GM19238 (cell line): ENCODE data around the gene TRMT61B.

Experiments
- DNase-seq: peaks from one replicate; pipeline ENCODE4 v3.0.0; 2011; ENCODE audit warnings: low spot score; ENCODE audit not compliant: insufficient read length

TRMT61B gene

DNA sequence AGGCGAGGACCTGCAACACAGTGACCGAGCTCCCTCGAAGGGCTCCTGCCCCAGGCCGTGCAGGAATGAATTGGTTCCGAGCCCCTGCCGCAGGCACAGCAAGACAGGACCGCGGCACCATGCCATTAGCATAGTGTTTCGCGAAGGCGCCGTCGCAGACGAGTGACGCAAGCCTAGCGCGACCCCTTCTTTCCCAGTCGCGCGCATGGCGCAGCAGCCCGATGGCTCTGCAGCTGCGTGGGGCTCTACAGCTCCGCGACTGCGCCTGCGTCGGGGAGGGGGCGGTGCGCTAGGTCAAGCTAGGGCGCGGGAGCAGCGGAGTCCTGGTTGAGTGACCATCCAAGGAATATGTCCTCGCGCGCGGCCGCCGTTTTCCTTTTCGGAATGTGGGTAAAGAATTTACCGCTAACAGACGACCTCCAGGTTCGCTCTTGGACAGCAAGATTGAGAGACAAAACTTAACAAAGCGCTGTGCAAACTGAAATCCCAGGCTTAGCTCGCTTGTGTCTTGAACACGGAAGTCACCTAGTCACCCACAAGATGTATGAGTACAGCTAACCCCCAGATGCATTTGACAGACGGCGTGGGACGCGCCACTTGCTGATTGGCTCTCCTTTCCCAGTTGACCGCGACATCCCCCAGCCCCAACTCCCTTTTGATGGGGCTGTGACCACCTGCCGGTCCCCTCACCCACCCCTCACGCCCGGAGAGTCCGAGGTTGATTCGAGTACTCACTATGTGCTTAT lies at the start of gene TRMT61B:
TSS of gene TRMT61B (minus strand) at position 164 of the 746 bp plus-strand sequence. CDS start at position 132, 32 bp downstream.
- peak; percentile 95 for DNase-seq

DNA sequence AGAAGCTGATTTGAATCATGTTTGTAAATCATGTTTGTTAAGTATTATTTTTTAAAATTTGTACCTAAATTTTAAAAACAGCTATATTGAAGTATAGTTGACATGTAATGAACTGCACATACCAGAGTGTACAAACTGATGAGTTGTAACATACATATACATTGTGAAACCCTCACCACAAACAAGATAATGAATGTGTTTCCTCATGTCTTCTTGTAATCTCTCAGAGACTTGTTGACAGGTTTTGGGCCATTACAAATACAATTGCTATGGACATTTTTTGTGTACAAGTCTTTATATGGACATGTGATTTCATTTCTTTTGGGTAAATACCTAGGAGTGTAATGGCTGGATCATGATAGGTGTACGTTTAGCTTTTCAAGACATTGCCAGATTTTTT lies 45.8 kb upstream of the TRMT61B start:
- DNase-seq: no peak

DNA sequence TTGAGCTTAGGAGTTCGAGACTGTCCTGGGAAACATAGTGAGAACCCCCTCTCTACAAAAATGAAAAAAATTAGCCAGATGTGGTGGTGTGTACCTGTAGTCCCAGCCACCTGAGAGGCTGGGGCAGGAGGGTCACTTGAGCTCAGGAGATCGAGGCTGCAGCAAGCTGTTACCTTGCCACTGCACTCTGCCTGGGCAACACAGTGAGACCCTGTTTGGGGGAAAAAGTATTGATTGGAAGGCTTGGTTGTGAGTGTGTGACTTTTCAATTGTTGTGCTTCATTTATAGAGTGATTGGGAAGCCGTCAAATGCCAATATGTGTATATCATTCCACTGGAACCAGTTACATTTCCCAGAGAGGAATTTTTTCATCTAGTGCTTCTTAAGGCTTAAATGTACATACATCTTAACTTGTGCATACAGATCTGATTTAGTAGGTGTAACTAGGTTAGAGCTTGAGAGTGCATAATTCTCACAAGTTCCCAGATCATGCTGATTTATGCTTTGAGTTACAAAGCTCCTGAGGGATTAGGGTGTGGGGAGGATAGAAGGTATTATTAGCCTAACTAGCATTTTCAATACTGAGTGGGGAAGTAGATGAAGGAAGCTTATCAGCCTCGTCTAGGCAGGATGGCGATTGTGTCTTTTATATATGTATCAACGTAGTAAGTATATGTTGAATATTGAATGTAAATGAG lies 39.7 kb upstream of the TRMT61B start:
- DNase-seq: no peak

DNA sequence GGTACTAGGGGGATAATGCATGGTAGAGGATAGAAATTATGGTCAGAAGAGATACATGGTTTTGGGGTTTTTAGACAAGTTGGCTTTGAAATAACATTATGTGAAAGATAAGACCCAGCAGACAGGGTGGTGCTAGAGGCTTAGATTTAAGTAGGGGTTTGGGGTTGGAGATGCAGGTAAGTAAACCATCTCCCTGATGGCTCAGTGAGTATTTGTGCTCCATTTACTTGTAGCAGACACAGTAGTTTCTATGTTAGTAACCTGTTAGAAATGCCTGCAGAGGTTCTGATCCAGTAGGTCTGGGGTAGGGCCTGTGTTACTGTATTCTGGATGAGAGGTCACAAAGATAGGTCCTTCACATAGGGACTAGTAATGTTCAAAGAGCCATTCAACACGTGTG lies 38.1 kb upstream of the TRMT61B start:
- no peak for DNase-seq

DNA sequence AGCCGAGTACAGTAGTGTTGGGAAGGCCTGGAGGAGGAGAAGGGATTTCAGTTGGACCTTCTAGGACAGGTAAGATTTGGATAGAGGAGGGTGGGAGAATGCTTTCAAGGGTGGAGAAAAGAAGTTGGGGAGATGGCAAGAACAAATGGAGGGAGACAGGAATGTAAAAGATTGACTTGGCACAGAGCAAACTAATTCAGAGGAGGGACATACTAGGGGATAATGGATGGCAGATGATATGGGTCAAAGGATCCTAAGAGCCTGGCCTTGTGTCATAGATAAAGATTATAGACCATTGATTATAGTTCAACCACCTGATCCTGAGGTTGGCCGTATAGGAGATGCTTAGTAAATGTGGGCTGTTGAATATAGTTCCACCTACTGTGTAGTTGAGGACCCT lies 36.7 kb upstream of the TRMT61B start:
- DNase-seq: no peak

DNA sequence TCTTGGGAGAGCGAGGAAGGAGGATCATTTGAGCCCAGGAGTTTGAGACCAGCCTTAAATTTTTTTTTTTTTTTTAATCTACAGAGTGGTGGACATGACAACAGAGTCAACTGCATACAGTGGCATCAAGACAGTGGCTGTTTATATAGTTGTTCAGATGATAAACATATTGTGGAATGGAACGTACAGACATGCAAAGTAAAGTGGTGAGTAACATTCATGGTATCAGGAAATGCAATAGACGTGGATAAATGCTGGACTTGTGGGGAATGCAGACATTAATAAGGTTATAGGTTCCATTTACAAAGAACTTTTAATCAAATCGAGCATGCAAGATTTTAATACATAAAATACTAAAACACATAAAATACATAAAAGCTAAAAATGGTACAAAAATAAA lies 36.3 kb upstream of the TRMT61B start:
- no peak for DNase-seq

DNA sequence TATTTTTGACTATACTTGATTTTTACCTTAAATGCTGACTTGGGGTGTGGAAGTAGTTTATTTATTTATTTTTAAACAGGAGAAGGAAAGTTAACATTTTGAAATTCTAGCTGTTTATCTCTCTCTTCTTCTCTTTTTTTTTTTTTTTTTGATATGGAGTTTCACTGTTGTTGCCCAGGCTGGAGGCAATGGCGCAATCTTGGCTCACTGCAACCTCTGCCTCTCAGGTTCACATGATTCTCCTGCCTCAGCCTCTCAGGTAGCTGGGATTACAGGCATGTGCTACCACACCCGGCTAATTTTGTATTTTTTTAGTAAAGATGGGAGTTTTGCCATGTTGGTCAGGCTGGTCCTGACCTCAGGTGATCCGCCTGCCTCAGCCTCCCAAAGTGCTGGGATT lies 35.4 kb upstream of the TRMT61B start:
- no peak for DNase-seq

DNA sequence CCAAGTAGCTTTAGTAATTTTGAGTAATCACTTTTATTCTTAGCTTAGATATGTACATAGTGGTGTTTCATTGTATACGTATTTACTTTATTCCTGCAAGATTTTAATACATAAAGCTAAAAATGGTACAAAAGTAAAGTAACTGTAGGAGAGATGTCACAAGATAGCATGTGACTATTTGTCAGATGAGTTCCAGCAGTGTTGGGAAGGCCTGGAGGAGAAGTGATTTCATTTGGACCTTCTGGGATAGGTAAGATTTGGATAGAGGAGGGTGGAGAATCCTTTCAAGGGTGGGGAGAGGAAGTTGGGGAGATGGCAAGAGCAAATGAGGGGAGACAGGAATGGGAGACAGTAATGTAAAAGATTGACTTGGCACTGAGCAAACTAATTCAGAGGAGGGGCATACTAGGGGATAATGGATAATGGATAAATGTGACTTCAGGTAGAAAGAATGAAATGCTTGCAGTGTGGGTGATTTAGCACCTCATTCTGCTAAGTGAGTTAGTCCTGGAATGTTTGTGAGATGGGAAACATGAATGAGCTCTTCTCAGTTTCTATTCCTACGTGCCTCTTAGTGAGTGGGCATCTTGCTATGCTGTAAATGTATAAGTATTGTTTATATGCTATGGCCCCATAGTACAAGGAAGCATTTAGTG lies 34.8 kb upstream of the TRMT61B start:
- no peak for DNase-seq

DNA sequence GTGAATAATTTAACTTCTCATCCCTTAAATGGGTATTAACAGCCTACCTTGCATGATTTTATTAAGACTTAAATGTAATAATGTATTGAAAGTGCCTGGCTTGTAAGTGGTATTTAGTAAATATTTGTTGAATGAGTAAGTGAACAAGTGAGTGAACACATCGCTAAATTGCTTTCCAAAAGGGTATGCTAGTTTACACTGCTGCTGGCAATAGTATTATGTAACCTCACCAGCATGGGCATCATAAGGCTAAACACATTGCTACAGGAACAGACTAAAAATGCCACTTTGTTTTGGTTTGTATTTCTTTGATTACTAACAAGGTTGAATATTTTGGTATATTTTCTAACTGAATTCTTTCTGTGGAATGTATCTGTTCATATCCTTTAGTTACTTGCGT lies 34.2 kb upstream of the TRMT61B start:
- no peak for DNase-seq

DNA sequence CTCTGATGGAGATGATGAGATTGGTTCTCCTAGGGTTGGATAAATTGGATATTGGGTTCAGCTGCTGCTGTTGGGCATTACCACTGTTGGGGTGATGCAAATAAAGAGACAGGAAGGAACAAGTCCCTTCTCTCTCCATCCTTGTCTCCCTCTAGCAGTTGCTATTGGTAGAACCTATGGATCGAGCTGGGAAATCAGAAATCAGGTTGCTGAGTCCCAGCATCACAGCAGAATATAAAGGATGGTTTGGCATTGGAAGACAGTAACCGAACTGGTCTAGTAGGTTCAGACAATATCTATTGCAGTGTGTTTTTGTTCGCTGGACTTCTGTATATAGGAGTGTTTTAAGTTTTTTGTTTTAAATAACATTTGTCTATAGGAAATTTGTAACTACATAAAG lies 32.5 kb upstream of the TRMT61B start:
- no peak for DNase-seq

DNA sequence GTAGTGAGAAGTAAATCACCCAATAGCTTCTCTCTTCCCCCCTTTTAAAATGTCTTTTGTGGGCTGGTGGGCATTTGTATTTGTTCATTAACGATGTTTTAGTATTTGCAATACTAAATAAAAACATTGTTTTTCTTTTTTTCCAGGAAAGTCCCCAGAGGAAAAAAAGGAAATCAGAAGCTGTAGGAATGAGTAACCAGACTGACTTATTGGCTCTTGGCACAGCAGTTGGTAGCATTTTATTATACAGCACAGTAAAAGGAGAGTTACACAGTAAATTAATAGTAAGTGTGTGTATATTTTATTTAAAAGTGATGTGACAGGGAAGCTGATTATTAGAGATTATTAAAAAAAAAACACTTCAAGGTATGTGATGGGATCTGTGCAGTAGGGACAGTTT lies 31.7 kb upstream of the TRMT61B start:
- DNase-seq: no peak

DNA sequence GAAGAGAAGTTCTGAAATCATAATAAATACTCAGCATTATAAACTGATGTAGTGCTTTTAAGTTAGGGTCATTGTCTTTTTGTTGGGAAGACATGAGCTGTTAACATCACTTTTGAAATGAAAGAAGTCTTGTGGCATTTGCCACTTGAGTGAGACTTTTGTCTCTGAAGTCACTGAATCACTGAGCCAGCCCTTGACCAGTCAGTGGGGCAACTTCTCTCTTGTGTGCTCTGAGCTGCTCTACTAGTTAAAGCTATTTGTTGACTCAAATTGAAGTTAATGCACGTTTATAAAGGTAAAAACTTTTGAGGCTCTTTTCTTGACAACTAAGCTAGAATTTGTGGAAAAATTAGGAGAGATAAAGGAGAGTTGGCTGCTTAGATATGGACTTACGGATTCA lies 31.1 kb upstream of the TRMT61B start:
- no peak for DNase-seq

DNA sequence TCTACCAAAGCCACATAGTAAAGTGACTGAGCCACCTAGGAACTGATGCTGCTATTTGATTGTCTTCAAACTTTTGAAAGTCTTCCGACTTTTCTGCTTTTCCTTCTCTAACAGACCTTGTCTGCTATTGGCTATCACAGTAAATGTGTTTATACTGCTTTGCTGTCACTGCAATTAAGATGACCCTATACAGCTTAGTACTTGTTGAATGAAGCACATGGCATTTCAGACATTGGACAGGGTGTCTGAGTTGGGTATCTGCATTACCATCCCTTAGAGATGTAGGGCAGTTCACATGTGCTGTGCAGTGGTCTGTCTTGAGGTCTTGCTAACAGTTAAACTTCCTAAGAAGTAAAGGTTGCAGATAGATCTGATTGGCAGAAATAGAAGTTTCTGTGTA lies 27.9 kb upstream of the TRMT61B start:
- no peak for DNase-seq

DNA sequence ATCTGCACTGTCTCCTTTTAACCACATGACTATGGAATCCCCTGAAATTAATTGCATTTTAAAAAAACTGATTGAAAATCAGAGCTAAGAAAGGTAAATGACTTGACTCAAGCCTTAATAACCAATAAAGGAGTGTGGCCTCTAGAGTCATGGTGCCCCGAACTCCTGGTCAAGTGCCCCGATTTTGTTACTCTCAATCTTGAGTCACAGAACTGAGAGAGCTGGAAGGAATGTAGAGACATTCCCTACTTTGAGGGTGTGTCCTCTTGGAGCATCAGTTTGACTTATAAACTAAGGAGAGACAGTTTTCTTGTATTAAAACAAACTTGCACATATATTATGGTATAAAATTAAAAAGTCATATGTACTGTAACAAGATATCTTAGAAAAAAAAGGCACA lies 26.8 kb upstream of the TRMT61B start:
- DNase-seq: no peak

DNA sequence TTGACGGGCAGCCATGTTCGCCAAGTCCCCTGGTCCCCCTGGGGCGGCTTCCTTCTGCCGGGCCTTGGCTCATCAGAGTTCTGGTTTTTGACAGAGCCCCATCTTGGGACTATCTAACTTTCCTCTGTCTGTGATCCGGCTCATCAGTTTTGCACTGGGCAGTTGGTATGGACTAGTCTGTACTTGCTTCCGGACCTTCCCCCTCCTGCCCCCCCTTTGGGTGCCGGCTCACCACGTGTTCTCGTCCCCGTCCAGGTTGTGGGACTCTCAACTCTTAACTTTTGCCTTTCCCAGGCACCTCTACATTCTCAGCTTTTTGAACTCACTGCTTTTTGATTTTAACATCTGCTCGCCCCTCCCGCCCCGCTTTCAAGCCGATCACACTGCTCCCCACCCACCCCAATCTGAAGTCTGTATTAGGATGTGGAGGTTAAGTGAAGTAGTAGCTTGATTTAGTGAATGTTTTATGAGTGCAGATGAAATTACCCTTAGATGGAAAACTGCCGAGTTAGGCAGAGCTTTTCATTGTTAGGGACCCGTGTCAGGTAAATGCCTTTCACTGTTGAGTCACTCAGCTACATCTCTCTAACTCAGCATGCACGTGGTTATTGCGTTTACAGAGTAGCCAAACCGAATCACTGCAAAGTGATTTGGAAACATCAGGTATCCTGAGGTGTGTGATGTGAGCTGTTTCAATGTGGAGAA lies 25.2 kb upstream of the TRMT61B start:
- DNase-seq: peak; percentile 11

DNA sequence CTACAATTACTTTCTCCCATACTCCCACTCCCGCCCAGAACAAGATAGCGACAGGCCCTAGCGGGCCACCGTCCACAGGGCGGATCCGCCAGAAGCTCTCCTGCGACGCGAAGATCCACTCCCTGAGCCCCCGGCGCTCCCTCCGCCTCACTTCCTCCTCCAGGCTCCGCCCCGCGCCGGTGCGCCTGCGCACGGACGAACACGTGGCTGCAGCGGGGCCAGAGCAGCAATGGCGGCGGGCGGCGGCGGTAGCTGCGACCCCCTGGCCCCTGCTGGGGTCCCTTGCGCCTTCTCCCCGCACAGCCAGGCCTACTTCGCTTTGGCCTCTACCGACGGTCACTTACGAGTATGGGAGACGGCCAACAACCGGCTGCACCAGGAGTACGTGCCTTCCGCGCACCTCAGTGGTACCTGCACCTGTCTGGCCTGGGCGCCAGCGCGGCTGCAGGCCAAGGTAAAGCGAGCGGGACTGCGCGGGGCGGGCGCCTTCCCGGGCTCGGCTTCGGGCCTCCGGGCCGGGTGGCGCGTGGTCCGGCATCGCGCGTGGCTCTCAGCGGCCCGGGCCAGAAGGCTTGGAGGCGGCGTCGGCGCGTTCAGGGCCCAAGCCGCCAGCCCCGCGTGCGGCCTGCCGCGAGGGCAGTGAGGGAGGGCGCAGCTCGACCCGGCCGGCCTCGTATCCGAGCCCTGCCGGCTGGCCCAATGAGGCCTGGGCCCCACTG lies 24.5 kb upstream of the TRMT61B start, which contains the start of gene WDR43:
TSS of gene WDR43 (plus strand) at position 198 of the 719 bp plus-strand sequence. CDS start at position 230, 32 bp downstream.
- peak; percentile 93 for DNase-seq

DNA sequence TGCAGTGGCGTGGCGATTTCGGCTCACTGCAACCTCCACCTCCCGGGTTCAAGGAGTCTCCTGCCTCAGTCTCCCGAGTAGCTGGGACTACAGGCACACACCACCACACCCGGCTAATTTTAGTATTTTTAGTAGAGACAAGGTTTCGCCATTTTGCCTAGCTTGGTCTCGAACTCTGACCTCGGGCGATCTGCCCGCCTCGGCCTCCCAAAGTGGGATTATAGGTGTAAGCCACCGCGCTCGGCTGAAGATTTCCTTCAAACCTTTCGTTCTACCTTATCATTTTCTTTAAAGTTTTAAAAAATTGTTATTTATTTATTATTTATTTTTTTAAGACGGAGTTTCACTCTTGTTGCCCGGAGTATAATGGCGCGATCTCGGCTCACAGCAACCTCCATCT lies 23.4 kb upstream of the TRMT61B start:
- no peak for DNase-seq

DNA sequence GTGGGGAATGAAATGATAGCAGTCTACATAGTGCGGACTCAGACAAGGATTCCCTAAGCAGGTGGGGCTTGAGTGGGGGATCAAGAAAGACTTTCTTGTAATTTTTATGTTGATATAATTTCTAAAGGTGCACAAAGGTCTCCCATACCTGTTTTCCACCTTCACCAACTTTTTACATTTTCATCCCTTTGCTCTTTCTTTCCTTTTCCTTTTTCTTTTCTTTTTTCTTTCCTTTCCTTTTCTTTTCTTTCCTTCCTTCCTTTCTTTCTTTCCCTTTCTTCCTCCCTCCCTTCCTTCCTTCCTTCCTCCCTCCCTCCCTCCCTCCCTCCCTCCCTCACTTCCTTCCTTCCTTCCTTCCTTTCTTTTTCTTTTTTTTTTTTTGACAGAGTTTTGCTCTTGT lies 10.1 kb upstream of the TRMT61B start:
- DNase-seq: no peak

DNA sequence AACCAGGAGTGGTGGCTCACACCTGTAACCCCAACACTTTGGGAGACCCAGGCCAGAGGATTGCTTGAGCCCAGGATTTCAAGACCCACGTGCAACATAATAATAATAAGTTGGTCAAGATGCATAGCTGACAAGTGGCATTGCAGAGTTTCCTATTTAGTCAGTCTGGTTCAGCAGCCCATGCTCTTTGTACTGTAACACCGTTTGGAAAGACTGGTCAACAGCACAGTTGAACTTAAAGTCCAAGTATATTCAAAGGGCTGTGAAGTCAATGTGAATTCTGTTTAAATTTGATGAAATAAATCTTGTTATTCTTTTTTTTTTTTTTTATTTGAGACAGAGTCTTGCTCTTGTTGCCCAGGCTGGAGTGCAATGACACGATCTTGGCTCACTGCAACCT lies 1.5 kb upstream of the TRMT61B start:
- no peak for DNase-seq

DNA sequence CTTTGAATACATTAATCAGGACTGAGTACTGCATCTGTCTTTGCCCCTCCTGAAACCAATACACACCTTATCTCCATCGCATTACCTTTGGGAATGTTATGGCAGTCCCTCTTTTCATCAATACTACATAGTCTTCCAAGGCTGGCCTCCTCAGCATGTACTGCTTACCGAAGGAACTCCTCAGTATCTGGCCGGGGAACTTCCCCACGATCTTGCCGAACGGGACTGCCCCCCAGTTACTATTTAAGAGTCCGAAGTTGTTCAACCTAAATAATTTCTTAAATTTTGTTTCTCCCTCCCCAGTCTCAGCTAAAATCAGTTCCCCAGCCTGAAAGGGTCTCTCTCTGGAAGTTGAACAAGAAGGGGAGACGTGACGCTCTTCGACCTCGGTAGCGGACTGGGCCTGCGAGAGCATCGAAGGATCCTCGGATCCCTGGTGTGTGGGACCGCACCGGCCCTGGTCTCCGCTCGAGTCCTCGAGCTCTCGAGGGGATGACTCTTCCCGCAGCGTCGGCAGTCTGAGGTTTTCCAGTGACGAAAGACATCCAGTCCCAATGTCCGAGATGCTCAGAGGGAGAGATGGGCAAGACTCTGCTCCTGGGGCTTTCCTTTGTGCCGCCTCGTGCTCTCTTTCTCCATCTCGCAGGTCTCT lies 489 bp downstream of the TRMT61B start:
- DNase-seq: no peak

DNA sequence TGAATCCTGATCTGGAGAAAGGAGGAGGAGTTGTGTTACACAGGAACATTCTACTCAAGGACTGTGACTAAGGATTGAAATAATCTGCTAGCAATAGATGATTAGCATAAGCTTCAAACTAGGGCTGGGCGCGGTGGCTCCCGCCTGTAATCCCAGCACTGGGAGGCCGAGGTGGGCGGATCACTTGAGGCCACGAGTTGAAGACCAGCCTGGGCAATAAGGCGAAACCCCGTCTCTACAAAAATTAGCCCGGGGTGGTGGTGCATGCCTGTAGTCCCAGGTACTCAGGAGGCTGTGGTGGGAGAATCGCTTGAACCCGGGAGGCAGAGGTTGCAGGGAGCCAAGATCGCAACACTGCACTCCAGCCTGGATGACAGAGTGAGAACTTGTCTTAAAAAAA lies 1.5 kb downstream of the TRMT61B start:
- DNase-seq: no peak
